HG03571 (cell line): ENCODE measurements around the gene FUNDC1.

ENCODE experiments used
- ATAC-seq: cut with Tn5 transposase; IDR thresholded peaks from one replicate; pipeline ENCODE4 v1.9.1; 2021; ENCODE audit not compliant: unreplicated experiment

FUNDC1 gene

DNA sequence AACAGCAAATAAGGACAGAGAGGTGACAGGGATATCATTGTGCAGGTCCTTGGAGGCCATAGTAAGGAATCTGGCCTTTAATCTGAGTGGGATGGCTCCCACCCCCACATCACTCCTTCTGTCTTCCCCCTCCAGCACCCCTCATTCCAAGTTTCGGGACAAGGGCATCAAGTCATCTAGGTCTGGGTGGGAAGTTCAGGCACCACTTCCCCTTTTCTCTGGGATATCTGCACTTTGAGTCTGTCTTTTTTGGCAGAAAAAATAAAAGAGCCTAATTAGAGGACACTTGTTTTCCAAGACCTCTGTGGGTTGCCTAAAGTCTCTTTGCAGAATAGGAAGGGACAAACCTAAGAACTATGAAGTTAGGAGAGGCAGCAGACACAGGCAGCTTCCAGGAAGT is 60.1 kb downstream of the FUNDC1 start:
- ATAC-seq, result no peak

DNA sequence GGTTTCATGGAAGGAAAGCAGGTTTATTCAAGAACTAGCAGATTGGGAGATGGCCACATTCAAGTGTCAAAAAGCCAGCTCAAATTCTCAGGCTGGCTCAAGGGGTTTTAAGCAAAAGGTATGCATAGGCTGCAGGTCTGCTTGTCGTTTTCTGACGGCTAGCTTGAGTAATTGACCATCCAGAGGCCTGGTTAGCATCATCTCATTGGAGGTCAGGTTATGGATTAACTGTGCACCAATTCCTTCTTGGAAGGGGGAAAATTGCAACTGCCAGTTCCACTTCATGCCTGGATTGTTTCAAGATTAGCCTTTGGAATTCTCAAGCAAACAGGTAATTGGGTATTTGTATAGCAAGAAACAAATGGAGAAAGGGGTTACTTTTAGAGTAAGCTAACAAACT is 62.1 kb downstream of the FUNDC1 start:
- ATAC-seq, result no peak

DNA sequence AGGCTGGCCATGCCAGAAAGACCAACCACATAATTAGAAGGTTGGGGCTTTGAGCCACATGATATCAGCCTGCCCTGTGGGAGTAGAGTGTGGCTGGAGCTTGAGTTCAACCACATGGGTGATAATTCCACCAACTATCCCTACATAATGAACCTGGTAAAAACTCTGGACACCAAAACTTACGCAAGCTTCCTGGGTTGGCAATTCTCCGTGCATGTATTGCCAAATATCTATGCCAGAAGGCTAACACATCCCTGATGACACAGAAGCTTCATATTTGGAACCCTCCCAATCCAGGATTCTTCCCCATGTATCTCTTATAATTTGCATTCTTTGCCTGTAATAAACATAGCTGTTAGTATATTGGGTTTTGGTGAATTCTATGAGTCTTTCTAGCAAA is 68.2 kb downstream of the FUNDC1 start:
- no peak for ATAC-seq
